ENCODE results near the gene P2RX4. TPM values are rescaled to one million over a fixed set of nuclear protein-coding genes. Genes with fewer than 3 reads are reported as not detected.
A peak's percentile ranks its signal among the peaks of the same experiment; 100 is the strongest.

The P2RX4 gene
- total RNA-seq, 2 donors from 2014 or later = 21.8 to 21.9 TPM

GRCh38 chr12:121241156-121241970 is 31.4 kb downstream of the P2RX4 start:
- Histone ChIP-seq H3K9me3 (no peaks in the 10 kb centered on the region), H3K4me3 (peak overlapping the region in 1 of 2 donors; percentile 37), H3K36me3 (peaks cover 6% of the 10 kb centered on the region), H3K27me3 (no peaks in the 10 kb centered on the region), H3K27ac (peak overlapping the region in 1 of 2 donors; percentile 65), H3K4me1 (peaks cover 0 to 9% of the 10 kb centered on the region in 2 donors)
- TF ChIP-seq, protein P1, sequence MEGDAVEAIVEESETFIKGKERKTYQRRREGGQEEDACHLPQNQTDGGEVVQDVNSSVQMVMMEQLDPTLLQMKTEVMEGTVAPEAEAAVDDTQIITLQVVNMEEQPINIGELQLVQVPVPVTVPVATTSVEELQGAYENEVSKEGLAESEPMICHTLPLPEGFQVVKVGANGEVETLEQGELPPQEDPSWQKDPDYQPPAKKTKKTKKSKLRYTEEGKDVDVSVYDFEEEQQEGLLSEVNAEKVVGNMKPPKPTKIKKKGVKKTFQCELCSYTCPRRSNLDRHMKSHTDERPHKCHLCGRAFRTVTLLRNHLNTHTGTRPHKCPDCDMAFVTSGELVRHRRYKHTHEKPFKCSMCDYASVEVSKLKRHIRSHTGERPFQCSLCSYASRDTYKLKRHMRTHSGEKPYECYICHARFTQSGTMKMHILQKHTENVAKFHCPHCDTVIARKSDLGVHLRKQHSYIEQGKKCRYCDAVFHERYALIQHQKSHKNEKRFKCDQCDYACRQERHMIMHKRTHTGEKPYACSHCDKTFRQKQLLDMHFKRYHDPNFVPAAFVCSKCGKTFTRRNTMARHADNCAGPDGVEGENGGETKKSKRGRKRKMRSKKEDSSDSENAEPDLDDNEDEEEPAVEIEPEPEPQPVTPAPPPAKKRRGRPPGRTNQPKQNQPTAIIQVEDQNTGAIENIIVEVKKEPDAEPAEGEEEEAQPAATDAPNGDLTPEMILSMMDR (IDR thresholded peaks at IDR 0.05) = no peak
- no peak for DNase-seq (ENCODE audit: low spot score)

GRCh38 chr12:121245031-121245430 is 35.1 kb downstream of the P2RX4 start:
- no peaks in the 10 kb centered on the region for H3K27me3 ChIP-seq
- no peak overlapping the region for H3K27ac ChIP-seq
- peaks cover 0 to 9% of the 10 kb centered on the region in 2 donors for H3K4me1 ChIP-seq
- peaks cover 39% of the 10 kb centered on the region for H3K36me3 ChIP-seq
- no peak overlapping the region for H3K4me3 ChIP-seq
- DNase-seq (ENCODE audit: low spot score) = no peak
- H3K9me3 ChIP-seq = no peaks in the 10 kb centered on the region
- TF ChIP-seq, protein P1 (IDR thresholded peaks at IDR 0.05) = no peak

GRCh38 chr12:121245951-121246350 is 36.0 kb downstream of the P2RX4 start:
- no peaks in the 10 kb centered on the region for H3K27me3 ChIP-seq
- no peak overlapping the region for H3K27ac ChIP-seq
- peaks cover 0 to 5% of the 10 kb centered on the region in 2 donors for H3K4me1 ChIP-seq
- DNase-seq (ENCODE audit: low spot score) = no peak
- H3K9me3 ChIP-seq = no peaks in the 10 kb centered on the region
- no peak overlapping the region for H3K4me3 ChIP-seq
- TF ChIP-seq, protein P1 (IDR thresholded peaks at IDR 0.05) = no peak
- H3K36me3 ChIP-seq = peaks cover 47% of the 10 kb centered on the region

DNA sequence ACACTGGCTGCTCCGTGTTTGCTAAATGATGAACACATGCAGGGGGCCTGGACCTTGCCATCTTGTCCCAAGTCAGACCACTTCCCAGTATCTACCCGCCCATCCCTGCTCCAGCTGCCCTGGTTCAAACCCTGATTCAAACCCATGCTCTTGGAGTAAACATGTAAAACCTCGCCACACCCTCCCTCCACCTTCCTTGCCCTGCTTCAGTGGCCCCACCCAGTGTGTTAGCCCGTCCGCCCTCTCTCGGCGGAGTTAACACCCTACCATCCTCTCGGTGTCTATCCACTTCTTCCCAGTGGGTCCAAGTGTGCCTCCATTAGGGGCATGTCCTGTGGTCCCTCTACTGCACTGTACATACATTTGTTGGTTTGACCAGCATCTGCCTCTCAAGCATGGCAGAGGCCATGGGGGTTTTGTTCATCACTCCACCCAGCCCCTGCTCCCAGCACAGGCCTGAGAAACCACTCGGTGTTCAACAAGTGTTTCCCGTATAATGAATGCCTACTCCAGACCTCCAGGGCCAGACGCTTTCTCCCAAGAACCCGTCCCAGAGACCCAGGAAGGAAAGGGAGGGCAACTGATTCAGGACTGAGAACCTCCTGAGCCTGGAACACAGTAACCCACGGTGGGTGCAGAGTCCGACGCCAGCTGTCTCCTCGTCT is 37.1 kb downstream of the P2RX4 start:
- H3K36me3 ChIP-seq = peaks cover 50% of the 10 kb centered on the region
- no peak overlapping the region for H3K4me3 ChIP-seq
- TF ChIP-seq, protein P1 (IDR thresholded peaks at IDR 0.05) = no peak
- no peak overlapping the region for H3K27ac ChIP-seq
- H3K9me3 ChIP-seq = no peaks in the 10 kb centered on the region
- H3K4me1 ChIP-seq = no peaks in the 10 kb centered on the region
- no peak for DNase-seq (ENCODE audit: low spot score)
- H3K27me3 ChIP-seq = no peaks in the 10 kb centered on the region

GRCh38 chr12:121248622-121249021 is 38.7 kb downstream of the P2RX4 start:
- H3K36me3 ChIP-seq = peaks cover 64% of the 10 kb centered on the region
- H3K27ac ChIP-seq = no peak overlapping the region
- no peaks in the 10 kb centered on the region for H3K4me1 ChIP-seq
- H3K9me3 ChIP-seq = no peaks in the 10 kb centered on the region
- no peak for DNase-seq (ENCODE audit: low spot score)
- no peaks in the 10 kb centered on the region for H3K27me3 ChIP-seq
- no peak overlapping the region for H3K4me3 ChIP-seq
- TF ChIP-seq, protein P1 (IDR thresholded peaks at IDR 0.05) = no peak
